Panc1 (cell line): ENCODE measurements around the gene MCM5. TPM values are rescaled to one million over a fixed set of nuclear protein-coding genes. Genes with fewer than 3 reads are reported as not detected.
A peak's percentile ranks its signal among the peaks of the same experiment; 100 is the strongest.

Experiments used
- ATAC-seq: fragments of 200-7000 bp; cut with Tn5 transposase; 2 replicates; pipeline ENCODE4 v1.9.1; 2020; ENCODE audit warnings: mild to moderate bottlenecking, moderate library complexity
- BruUV-seq: library from RNA; stranded (reverse); fragments of 400-500 nt; replicated peaks from 2 replicates; lab custom pipeline; 2021; lab: Mats Ljungman, UMichigan
- CTCF ChIA-PET: fragments of 300-600 bp; sonication (Branson Sonifier 250); formaldehyde crosslinking; loops from one replicate; lab custom pipeline; 2022; ENCODE audit warnings: antibody characterized with exemption; lab: Charles Lee
- POLR2A ChIA-PET: fragments of 300-600 bp; sonication (Branson Sonifier 250); formaldehyde crosslinking; loops from one replicate; lab custom pipeline; 2022; ENCODE audit warnings: antibody characterized with exemption; lab: Charles Lee
- DNase-seq: peaks from one replicate; pipeline ENCODE4 v3.0.0-alpha.2; 2010; ENCODE audit warnings: low read depth, low spot score
- H3K27ac ChIP-seq: 2 replicates; pipeline ENCODE4 v1.5.1; 2011; ENCODE audit warnings: mild to moderate bottlenecking, low read length, inconsistent platforms
- H3K27me3 ChIP-seq: fragments of 200-500 bp; sonication (Bioruptor generic); 2 replicates; pipeline ENCODE4 v1.6.0; 2014; ENCODE audit warnings: low read length, inconsistent platforms; ENCODE audit not compliant: control insufficient read depth, insufficient read depth
- H3K36me3 ChIP-seq: fragments of 200-500 bp; sonication (Bioruptor generic); 2 replicates; pipeline ENCODE4 v1.5.1; 2014; ENCODE audit warnings: inconsistent platforms, mild to moderate bottlenecking, low read length, moderate library complexity; ENCODE audit not compliant: control insufficient read depth, insufficient read depth
- H3K4me1 ChIP-seq: 2 replicates; pipeline ENCODE4 v1.5.1; 2011; ENCODE audit warnings: inconsistent platforms, mild to moderate bottlenecking, low read length, moderate library complexity; ENCODE audit not compliant: control insufficient read depth, insufficient read depth
- H3K4me3 ChIP-seq, 2 experiments: 2 replicates each; pipeline ENCODE4 v1.5.1; 2011 to 2012; ENCODE audit warnings: low read depth in 2 of 2, low read length in 2 of 2, mild to moderate bottlenecking in 2 of 2, inconsistent platforms in 1 of 2, moderate library complexity in 1 of 2
- H3K9me3 ChIP-seq: fragments of 200-500 bp; sonication (Bioruptor generic); 2 replicates; pipeline ENCODE4 v1.5.1; 2014; ENCODE audit warnings: low read depth, mild to moderate bottlenecking, inconsistent platforms, low read length, moderate library complexity; ENCODE audit not compliant: control insufficient read depth, insufficient read depth
- CTCF ChIP-seq: fragments of 450-650 bp; IDR thresholded peaks from 2 replicates; pipeline ENCODE4 v1.5.1; 2017; ENCODE audit warnings: mild to moderate bottlenecking
- POLR2AphosphoS5 ChIP-seq: IDR thresholded peaks from 2 replicates; pipeline ENCODE4 v1.6.1; 2012; ENCODE audit warnings: mild to moderate bottlenecking, low read depth, low read length, moderate library complexity
- SIN3A ChIP-seq: IDR thresholded peaks from 2 replicates; pipeline ENCODE4 v1.6.1; 2012; ENCODE audit warnings: low read depth, mild to moderate bottlenecking, low read length, moderate library complexity, borderline replicate concordance; ENCODE audit not compliant: insufficient read depth
- TCF7L2 ChIP-seq: IDR thresholded peaks from 2 replicates; pipeline ENCODE4 v1.6.1; 2011; ENCODE audit warnings: mild to moderate bottlenecking, low read depth, low read length, inconsistent platforms
- in situ Hi-C: cut with HindIII; loops from 2 replicates; pipeline ENCODE4 v1.10.0; 2016; ENCODE audit warnings: low sequenced_read_pairs, low pct_unique_long_range_greater_than_20kb
- intact Hi-C: fragments of 100-400 bp; cut with micrococcal nuclease; formaldehyde crosslinking; loops from one replicate; pipeline ENCODE4 v1.10.0; 2022; ENCODE audit not compliant: unreplicated experiment
- total RNA-seq: library from RNA; stranded (reverse); gene quantifications from one replicate; pipeline ENCODE4 v1.2.1, GENCODE V29; 2021; ENCODE audit not compliant: unreplicated experiment
- TF ChIP-seq, protein P1 (sequence below), 2 experiments: IDR thresholded peaks; 2 replicates each; pipeline ENCODE4 v1.6.1; 2011 to 2012; ENCODE audit warnings: low read depth in 2 of 2, control low read depth in 1 of 2, low read length in 1 of 2, mild to moderate bottlenecking in 1 of 2, moderate library complexity in 1 of 2; ENCODE audit not compliant: insufficient read depth in 1 of 2

MCM5 gene
- total RNA-seq, 1 experiment from 2014 or later: 122 TPM

DNA sequence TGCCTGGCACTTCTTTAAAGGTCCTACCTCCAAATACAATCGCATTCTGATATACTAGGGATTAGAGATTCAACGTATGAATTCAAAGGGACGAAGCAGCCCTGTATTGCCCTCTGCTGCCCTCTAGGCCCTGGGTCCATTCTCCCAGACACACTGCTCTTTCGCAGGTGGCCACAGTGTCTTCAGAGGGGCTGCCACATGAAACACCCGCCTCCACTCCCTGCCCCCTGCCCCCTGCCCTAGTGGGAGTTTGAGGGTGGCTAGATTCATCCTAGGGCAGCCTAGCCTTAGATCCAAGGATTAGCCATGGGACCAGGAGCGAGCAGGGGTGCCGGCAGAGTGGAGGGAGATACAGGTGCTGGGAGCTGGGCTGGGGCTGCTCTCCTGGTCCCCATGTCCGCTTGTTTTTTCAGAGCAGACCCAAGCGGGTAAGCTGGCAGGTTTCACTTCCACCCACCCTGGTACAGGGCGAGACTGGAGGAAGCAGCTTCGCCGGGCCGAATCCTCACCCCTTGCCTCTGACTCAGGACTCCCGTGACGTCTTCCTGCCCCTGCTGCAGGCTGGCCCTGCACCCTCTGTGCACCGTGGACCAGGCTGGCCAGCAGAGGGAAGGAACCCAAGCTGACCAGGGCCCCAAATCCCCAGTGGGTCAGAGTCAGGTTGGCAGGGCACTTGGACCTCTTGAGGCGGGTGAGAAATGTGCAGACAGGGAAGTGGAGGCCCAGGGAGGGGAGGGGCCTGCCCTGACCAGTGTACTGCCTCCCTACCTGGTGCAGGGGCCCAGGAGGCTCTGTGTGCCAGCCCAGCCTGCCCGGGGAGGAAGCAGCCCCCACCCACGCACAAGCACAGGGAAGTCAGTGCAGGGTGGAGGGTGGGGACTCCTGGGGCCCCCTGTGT is 47.5 kb upstream of the MCM5 start:
- TF ChIP-seq CTCF: peak; percentile 83
- no peak for TF ChIP-seq SIN3A
- TF ChIP-seq TCF7L2: no peak
- Histone ChIP-seq H3K36me3 (no peaks in the 10 kb centered on the region), H3K4me3 (no peak overlapping the region), H3K9me3 (no peaks in the 10 kb centered on the region), H3K27ac (peak overlapping the region; percentile 94), H3K4me1 (peaks cover 24% of the 10 kb centered on the region), H3K27me3 (no peaks in the 10 kb centered on the region)
- ChIA-PET CTCF (interaction anchor here (0.6 kb wide), 1 partner anchor 68 kb away, joined by 3 read pairs; no protein-coding TSS in a partner anchor), POLR2A (no interaction called here)
- intact Hi-C loops (loop anchor here (5.0 to 10.0 kb wide), 2 partner anchors 45 to 232 kb away; no protein-coding TSS in a partner anchor), in situ Hi-C loops (no loop called here)
- ATAC-seq (peak; percentile 60), DNase-seq (peak; percentile 12)
- no TSS peak for BruUV-seq

DNA sequence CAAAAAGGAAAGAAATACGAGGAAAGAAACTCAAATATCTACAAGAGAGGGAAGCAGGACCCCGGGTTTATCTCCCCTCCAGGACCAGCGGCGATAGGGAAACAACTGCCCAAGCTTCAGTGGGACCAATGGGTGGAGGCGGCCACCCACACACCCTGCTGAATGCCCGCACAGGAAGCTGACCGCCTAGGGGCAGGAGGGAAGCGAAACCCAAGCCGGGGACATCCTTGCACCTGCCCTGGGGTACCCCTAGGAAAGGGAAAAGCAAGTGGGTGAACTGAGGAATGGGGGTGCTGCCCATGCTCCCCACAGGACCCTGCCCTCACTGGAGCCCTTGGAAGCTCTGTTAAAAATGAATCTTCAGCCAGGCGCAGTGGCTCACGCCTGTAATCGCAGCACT is 46.6 kb upstream of the MCM5 start:
- no peaks in the 10 kb centered on the region for H3K9me3 ChIP-seq
- H3K4me3 ChIP-seq: no peak overlapping the region
- peak overlapping the region; percentile 94 for H3K27ac ChIP-seq
- POLR2A ChIA-PET: interaction anchor here (0.8 kb wide), 1 partner anchor 10 kb away, joined by 6 read pairs; no protein-coding TSS in a partner anchor
- BruUV-seq: no TSS peak
- peaks cover 24% of the 10 kb centered on the region for H3K4me1 ChIP-seq
- no peak for ATAC-seq
- no peak for TF ChIP-seq SIN3A
- no peak for TF ChIP-seq POLR2AphosphoS5
- no peak for TF ChIP-seq CTCF
- TF ChIP-seq TCF7L2: no peak
- TF ChIP-seq, protein P1, sequence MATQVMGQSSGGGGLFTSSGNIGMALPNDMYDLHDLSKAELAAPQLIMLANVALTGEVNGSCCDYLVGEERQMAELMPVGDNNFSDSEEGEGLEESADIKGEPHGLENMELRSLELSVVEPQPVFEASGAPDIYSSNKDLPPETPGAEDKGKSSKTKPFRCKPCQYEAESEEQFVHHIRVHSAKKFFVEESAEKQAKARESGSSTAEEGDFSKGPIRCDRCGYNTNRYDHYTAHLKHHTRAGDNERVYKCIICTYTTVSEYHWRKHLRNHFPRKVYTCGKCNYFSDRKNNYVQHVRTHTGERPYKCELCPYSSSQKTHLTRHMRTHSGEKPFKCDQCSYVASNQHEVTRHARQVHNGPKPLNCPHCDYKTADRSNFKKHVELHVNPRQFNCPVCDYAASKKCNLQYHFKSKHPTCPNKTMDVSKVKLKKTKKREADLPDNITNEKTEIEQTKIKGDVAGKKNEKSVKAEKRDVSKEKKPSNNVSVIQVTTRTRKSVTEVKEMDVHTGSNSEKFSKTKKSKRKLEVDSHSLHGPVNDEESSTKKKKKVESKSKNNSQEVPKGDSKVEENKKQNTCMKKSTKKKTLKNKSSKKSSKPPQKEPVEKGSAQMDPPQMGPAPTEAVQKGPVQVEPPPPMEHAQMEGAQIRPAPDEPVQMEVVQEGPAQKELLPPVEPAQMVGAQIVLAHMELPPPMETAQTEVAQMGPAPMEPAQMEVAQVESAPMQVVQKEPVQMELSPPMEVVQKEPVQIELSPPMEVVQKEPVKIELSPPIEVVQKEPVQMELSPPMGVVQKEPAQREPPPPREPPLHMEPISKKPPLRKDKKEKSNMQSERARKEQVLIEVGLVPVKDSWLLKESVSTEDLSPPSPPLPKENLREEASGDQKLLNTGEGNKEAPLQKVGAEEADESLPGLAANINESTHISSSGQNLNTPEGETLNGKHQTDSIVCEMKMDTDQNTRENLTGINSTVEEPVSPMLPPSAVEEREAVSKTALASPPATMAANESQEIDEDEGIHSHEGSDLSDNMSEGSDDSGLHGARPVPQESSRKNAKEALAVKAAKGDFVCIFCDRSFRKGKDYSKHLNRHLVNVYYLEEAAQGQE (IDR thresholded peaks at IDR 0.05; ENCODE audit: insufficient read depth in 1 of 2, low read depth in 2 of 2, low read length in 1 of 2): no peak
- H3K27me3 ChIP-seq: no peaks in the 10 kb centered on the region
- no peaks in the 10 kb centered on the region for H3K36me3 ChIP-seq
- intact Hi-C loops: loop anchor here (5.0 to 10.0 kb wide), 2 partner anchors 44 to 231 kb away; no protein-coding TSS in a partner anchor
- CTCF ChIA-PET: no interaction called here
- no peak for DNase-seq
- in situ Hi-C loops: no loop called here
